GM12878 (cell line): Measurements from ENCODE around the gene LRCH4. TPM values are rescaled to one million over a fixed set of nuclear protein-coding genes. Genes with fewer than 3 reads are reported as not detected.

Experiments
- ATF7 ChIP-seq: fragments of 450-650 bp; IDR thresholded peaks from 2 replicates; pipeline ENCODE4 v1.6.1; 2016; ENCODE audit warnings: low read depth, mild to moderate bottlenecking
- BHLHE40 ChIP-seq, 2 experiments: fragments of 450-650 bp in 1 of 2; IDR thresholded peaks; 2 replicates each; pipeline ENCODE4 v1.6.1; 2011 to 2017; ENCODE audit warnings: low read depth in 2 of 2, borderline replicate concordance in 1 of 2, improper control_type of control experiment in 1 of 2, low read length in 1 of 2, mild to moderate bottlenecking in 1 of 2
- ESRRA ChIP-seq: IDR thresholded peaks from 2 replicates; pipeline ENCODE4 v1.6.1; 2012; ENCODE audit warnings: mild to moderate bottlenecking, low read length, improper control_type of control experiment
- EZH2 ChIP-seq: IDR thresholded peaks from 2 replicates; pipeline ENCODE4 v1.6.1; 2012; ENCODE audit warnings: low read depth, mild to moderate bottlenecking, control low read depth, inconsistent platforms, low read length, borderline replicate concordance; ENCODE audit not compliant: control insufficient read depth
- KDM1A ChIP-seq: fragments of 200-600 bp; sonication (generic); IDR thresholded peaks from 2 replicates; pipeline ENCODE4 v1.6.1; 2016; ENCODE audit warnings: borderline replicate concordance
- KLF5 ChIP-seq: fragments of 450-650 bp; IDR thresholded peaks from 2 replicates; pipeline ENCODE4 v1.6.1; 2014; ENCODE audit warnings: mild to moderate bottlenecking; ENCODE audit not compliant: partially characterized antibody
- MYC ChIP-seq: IDR thresholded peaks from 2 replicates; pipeline ENCODE4 v1.6.1; 2011; ENCODE audit warnings: mild to moderate bottlenecking, low read length, moderate library complexity, inconsistent platforms; ENCODE audit not compliant: insufficient read depth, insufficient replicate concordance, insufficient read length, severe bottlenecking
- NR2C1 ChIP-seq: fragments of 450-650 bp; IDR thresholded peaks from 2 replicates; pipeline ENCODE4 v1.6.1; 2017; ENCODE audit warnings: antibody characterized with exemption, mild to moderate bottlenecking, moderate library complexity
- PAX8 ChIP-seq: fragments of 450-650 bp; IDR thresholded peaks from 2 replicates; pipeline ENCODE4 v1.6.1; 2017; ENCODE audit warnings: mild to moderate bottlenecking, moderate library complexity
- RBBP5 ChIP-seq: fragments of 200-600 bp; sonication (generic); conservative IDR thresholded peaks from 2 replicates; pipeline ENCODE4 v1.6.1; 2016
- SPI1 ChIP-seq: IDR thresholded peaks from 2 replicates; pipeline ENCODE4 v1.6.1; 2011; ENCODE audit warnings: low read depth, mild to moderate bottlenecking, low read length, moderate library complexity, borderline replicate concordance; ENCODE audit not compliant: insufficient read depth
- ZNF207 ChIP-seq: fragments of 450-650 bp; IDR thresholded peaks from 2 replicates; pipeline ENCODE4 v1.6.1; 2014; ENCODE audit warnings: antibody characterized with exemption, mild to moderate bottlenecking, borderline replicate concordance
- polyA plus RNA-seq, 11 experiments: library from polyadenylated mRNA; depleted of rRNA in 4 of 11; unstranded in 6 of 11; stranded (reverse) in 5 of 11; fragments of >200 nt; fragmentation: Nextera tagmentation in 4 of 11; fragmentation: Illumina TruSeq in 1 of 11; extraction: Ambion mirVana in 4 of 11; extraction: Trizol in 1 of 11; gene quantifications; 1 replicate in 1 of 11; 2 replicates in 10 of 11; pipeline versions ENCODE4 v1.2.1 to v1.2.3, GENCODE V29; 2011 to 2016; ENCODE audit warnings: inconsistent platforms in 2 of 11, missing spikeins in 2 of 11, low read depth in 1 of 11
- total RNA-seq, 4 experiments: library from RNA; depleted of rRNA in 3 of 4; stranded (reverse); fragments of >200 nt in 3 of 4; fragmentation: Illumina TruSeq in 1 of 4; extraction: Trizol in 1 of 4; gene quantifications; 2 replicates each; pipeline versions ENCODE4 v1.2.1 to v1.2.3, GENCODE V29; 2013 to 2021
- TF ChIP-seq, protein P1 (sequence below): fragments of 450-650 bp; IDR thresholded peaks from 2 replicates; pipeline ENCODE4 v1.6.1; 2017; ENCODE audit warnings: mild to moderate bottlenecking, moderate library complexity

LRCH4 gene
- total and polyA plus RNA-seq, 10 of the 15 experiments (the other 5 are each of a cell fraction or from before 2014, with no cell fraction given), result 0.58 to 96.7 (median 28.4) TPM

- TF ChIP-seq BHLHE40 (IDR thresholded peaks at IDR 0.05; ENCODE audit: borderline replicate concordance in 1 of 2, low read depth in 2 of 2, low read length in 1 of 2) (peak in 1 of 2 experiments; percentile 9; a peak in 1 of 4 replicates), ATF7 (no peak), RBBP5 (no peak), MYC (no peak), KLF5 (no peak), NR2C1 (no peak), EZH2 (no peak), ESRRA (no peak), PAX8 (no peak), KDM1A (no peak), SPI1 (no peak), ZNF207 (no peak)
- TF ChIP-seq, protein P1, sequence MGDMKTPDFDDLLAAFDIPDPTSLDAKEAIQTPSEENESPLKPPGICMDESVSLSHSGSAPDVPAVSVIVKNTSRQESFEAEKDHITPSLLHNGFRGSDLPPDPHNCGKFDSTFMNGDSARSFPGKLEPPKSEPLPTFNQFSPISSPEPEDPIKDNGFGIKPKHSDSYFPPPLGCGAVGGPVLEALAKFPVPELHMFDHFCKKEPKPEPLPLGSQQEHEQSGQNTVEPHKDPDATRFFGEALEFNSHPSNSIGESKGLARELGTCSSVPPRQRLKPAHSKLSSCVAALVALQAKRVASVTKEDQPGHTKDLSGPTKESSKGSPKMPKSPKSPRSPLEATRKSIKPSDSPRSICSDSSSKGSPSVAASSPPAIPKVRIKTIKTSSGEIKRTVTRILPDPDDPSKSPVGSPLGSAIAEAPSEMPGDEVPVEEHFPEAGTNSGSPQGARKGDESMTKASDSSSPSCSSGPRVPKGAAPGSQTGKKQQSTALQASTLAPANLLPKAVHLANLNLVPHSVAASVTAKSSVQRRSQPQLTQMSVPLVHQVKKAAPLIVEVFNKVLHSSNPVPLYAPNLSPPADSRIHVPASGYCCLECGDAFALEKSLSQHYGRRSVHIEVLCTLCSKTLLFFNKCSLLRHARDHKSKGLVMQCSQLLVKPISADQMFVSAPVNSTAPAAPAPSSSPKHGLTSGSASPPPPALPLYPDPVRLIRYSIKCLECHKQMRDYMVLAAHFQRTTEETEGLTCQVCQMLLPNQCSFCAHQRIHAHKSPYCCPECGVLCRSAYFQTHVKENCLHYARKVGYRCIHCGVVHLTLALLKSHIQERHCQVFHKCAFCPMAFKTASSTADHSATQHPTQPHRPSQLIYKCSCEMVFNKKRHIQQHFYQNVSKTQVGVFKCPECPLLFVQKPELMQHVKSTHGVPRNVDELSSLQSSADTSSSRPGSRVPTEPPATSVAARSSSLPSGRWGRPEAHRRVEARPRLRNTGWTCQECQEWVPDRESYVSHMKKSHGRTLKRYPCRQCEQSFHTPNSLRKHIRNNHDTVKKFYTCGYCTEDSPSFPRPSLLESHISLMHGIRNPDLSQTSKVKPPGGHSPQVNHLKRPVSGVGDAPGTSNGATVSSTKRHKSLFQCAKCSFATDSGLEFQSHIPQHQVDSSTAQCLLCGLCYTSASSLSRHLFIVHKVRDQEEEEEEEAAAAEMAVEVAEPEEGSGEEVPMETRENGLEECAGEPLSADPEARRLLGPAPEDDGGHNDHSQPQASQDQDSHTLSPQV, result no peak
These were observed 40.8 kb upstream of the LRCH4 start (continued) for GRCh38 chr7:100626530-100627237.
